Immature natural killer cell (primary cell): ENCODE data around the gene TRPV3. TPM values are rescaled to one million over a fixed set of nuclear protein-coding genes. Genes with fewer than 3 reads are reported as not detected.
"Not testable (repeated sequence)": the region's sequence is repeated elsewhere in the genome, so short reads cannot be mapped to it uniquely, and the experiment has no call there.

Experiments used
- DNase-seq, 3 donors: peaks; one replicate each; pipeline ENCODE4 v3.0.0; 2022; ENCODE audit warnings: mixed read lengths in 1 of 3
- H3K27ac Mint-ChIP-seq, 6 donors: one replicate each; pipeline ENCODE4 v1.8.0; 2020; ENCODE audit warnings: mixed read lengths in 6 of 6, mild to moderate bottlenecking in 5 of 6, inconsistent platforms in 4 of 6, moderate library complexity in 3 of 6
- H3K27me3 Mint-ChIP-seq, 3 donors: one replicate each; pipeline ENCODE4 v1.8.0; 2020 to 2021; ENCODE audit warnings: low read depth in 3 of 3, mild to moderate bottlenecking in 3 of 3, mixed read lengths in 3 of 3, moderate library complexity in 3 of 3, inconsistent platforms in 1 of 3
- H3K36me3 Mint-ChIP-seq, 3 donors: one replicate each; pipeline ENCODE4 v1.8.0; 2020; ENCODE audit warnings: mixed read lengths in 3 of 3, inconsistent platforms in 2 of 3, mild to moderate bottlenecking in 2 of 3
- H3K4me1 Mint-ChIP-seq, 2 donors: one replicate each; pipeline ENCODE4 v1.8.0; 2020; ENCODE audit warnings: inconsistent platforms in 2 of 2, mild to moderate bottlenecking in 2 of 2, mixed read lengths in 2 of 2, moderate library complexity in 1 of 2
- H3K4me3 Mint-ChIP-seq, 5 donors: one replicate each; pipeline ENCODE4 v1.8.0; 2020; ENCODE audit warnings: mild to moderate bottlenecking in 5 of 5, mixed read lengths in 5 of 5, inconsistent platforms in 3 of 5, moderate library complexity in 3 of 5
- H3K9me3 Mint-ChIP-seq, 6 donors: one replicate each; pipeline ENCODE4 v1.8.0; 2020; ENCODE audit warnings: mild to moderate bottlenecking in 6 of 6, mixed read lengths in 6 of 6, inconsistent platforms in 4 of 6, moderate library complexity in 3 of 6
- polyA plus RNA-seq, 3 donors: library from polyadenylated mRNA; unstranded; fragments of 300-500 nt; fragmentation: Illumina TruSeq; gene quantifications; one replicate each; pipeline ENCODE4 v1.2.3, GENCODE V29; 2021

Gene TRPV3
- polyA plus RNA-seq, 3 donors from 2014 or later = 0.05 to 1.3 (median 0.39) TPM

DNA sequence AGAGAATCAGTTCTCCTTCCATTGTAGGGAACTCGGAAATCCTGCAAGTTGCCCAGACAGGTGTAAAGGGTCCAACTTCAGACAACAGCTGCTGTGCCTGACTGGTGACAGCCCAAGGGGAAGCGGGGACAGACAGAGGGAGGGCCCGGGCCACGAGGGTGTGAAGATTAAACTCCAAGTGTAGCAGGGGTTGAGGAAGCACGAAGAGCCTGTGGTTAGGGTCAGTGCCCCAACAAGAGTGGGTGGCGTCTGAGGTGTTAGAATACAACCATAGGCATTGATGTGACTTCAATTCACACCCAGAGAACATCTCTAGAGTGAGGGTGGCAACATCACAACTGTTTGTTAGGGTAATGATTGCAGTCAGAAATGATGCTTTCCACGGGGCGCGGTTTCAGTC is 42.7 kb downstream of the TRPV3 start:
- peak; percentile 77 to 91 (median 85) for DNase-seq
- peak overlapping the region; percentile 64 to 91 (median 73) for H3K4me3 Mint-ChIP-seq
- H3K9me3 Mint-ChIP-seq = no peaks in the 10 kb centered on the region
- peak overlapping the region; percentile 84 to 98 (median 94) for H3K27ac Mint-ChIP-seq
- peaks cover 26 to 30% of the 10 kb centered on the region in 2 donors for H3K4me1 Mint-ChIP-seq
- H3K27me3 Mint-ChIP-seq = peaks cover 6 to 8% (median 7%) of the 10 kb centered on the region in 3 donors
- peaks cover 4 to 22% (median 14%) of the 10 kb centered on the region in 3 donors for H3K36me3 Mint-ChIP-seq

DNA sequence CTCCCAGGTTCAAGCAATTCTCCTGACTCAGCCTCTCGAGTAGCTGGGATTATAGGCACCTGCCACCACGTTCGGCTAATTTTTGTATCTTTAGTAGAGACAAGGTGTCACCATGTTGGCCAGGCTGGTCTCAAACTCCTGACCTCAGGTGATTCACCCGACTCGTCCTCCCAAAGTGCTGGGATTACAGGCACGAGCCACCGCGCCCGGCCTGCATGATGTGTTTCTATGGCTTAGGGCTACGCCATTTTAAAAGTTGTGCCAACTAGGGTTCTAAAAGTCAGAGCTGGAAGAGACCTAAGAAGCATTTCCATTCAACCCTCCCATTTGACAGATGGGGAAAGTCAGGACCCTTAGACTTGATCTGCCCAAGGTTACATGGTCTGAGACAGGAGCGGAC is 43.4 kb downstream of the TRPV3 start:
- Mint-ChIP-seq H3K36me3 (peaks cover 4 to 22% (median 14%) of the 10 kb centered on the region in 3 donors), H3K4me1 (peaks cover 26 to 30% of the 10 kb centered on the region in 2 donors), H3K27me3 (peaks cover 6 to 10% (median 7%) of the 10 kb centered on the region in 3 donors), H3K27ac (peak overlapping the region; percentile 34 to 98 (median 94)), H3K4me3 (peak overlapping the region in 4 of 5 donors; percentile 2 to 73 (median 50))
- DNase-seq, H3K9me3 Mint-ChIP-seq: not testable (repeated sequence)

DNA sequence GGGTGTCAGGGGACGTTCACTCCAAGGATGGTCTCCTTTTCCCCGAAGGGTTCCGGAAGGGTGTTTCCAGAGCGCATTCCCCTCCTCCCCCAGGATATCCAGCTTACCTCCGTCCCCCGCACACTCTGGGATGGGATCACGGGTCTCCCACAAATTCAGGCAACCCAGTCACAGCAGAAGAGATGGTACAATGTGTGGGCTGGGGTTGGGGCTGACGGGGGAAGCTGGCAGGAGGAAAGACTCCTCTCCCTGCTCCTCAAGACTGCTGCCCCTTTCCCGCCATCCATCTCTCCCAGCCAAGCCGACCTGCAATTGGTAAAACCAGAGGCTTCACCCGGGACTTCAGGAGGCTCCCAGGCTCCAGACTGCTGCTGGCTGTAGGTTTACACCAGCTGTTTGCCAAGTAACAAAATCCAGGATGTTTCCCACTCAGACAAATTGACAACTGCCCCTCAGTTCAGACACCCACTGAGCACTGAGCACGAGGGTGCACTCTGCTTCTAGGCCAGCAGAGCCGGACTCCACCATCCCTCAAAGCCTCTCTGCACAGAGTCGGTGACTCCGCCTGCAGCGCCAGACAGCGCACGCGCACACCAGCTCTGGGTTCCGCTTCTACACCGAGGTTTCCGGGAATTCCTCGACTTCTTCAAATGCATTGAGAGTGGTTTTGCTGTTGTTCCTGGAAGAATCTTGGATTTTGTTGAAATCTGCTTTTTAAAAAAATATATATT is 44.1 kb downstream of the TRPV3 start:
- H3K36me3 Mint-ChIP-seq = peaks cover 4 to 22% (median 14%) of the 10 kb centered on the region in 3 donors
- peaks cover 26 to 30% of the 10 kb centered on the region in 2 donors for H3K4me1 Mint-ChIP-seq
- peak overlapping the region in 1 of 5 donors; percentile 44 for H3K4me3 Mint-ChIP-seq
- H3K27me3 Mint-ChIP-seq = peaks cover 6 to 11% (median 7%) of the 10 kb centered on the region in 3 donors
- peak overlapping the region in 5 of 6 donors; percentile 55 to 98 (median 92) for H3K27ac Mint-ChIP-seq
- H3K9me3 Mint-ChIP-seq = peaks cover 0 to 3% (median 0%) of the 10 kb centered on the region in 6 donors
- DNase-seq = no peak

GRCh38 chr17:3512505-3513171 is 45.0 kb downstream of the TRPV3 start:
- Mint-ChIP-seq H3K4me1 (peaks cover 26 to 30% of the 10 kb centered on the region in 2 donors), H3K4me3 (peak overlapping the region in 1 of 5 donors; percentile 13), H3K27ac (peak overlapping the region in 5 of 6 donors; percentile 57 to 98 (median 92)), H3K9me3 (peaks cover 0 to 3% (median 0%) of the 10 kb centered on the region in 6 donors), H3K27me3 (peaks cover 2 to 11% (median 7%) of the 10 kb centered on the region in 3 donors), H3K36me3 (peaks cover 4 to 22% (median 9%) of the 10 kb centered on the region in 3 donors)
- DNase-seq = no peak

- no peak for DNase-seq
- H3K4me1 Mint-ChIP-seq = peaks cover 26 to 30% of the 10 kb centered on the region in 2 donors
- peaks cover 0 to 3% (median 0%) of the 10 kb centered on the region in 6 donors for H3K9me3 Mint-ChIP-seq
- peaks cover 2 to 11% (median 7%) of the 10 kb centered on the region in 3 donors for H3K27me3 Mint-ChIP-seq
- H3K36me3 Mint-ChIP-seq = peaks cover 4 to 22% (median 9%) of the 10 kb centered on the region in 3 donors
- no peak overlapping the region for H3K4me3 Mint-ChIP-seq
- peak overlapping the region in 4 of 6 donors; percentile 84 to 98 (median 94) for H3K27ac Mint-ChIP-seq
Measured at GRCh38 chr17:3511852-3512504, 45.6 kb downstream of the TRPV3 start.

DNA sequence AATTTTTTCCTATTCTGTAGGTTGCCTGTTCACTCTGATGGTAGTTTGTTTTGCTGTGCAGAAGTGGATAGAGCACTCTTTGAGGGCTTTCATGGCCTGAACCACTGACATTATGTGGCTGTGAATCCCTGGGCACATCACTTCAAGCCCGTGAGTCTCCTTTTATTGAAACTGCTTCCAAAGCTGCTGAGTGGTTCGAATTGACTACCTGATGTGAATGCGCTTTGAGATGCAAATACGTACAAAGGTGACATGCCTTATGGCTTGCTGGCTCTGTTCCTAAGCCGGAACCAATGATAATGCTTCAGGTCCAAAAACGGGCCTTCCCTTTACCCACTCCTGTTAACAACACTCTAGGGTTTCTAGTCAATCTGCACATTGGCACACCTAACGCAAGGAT is 47.5 kb downstream of the TRPV3 start:
- Mint-ChIP-seq H3K27ac (peak overlapping the region in 1 of 6 donors; percentile 86), H3K4me1 (peaks cover 10 to 15% of the 10 kb centered on the region in 2 donors), H3K27me3 (peaks cover 0 to 8% (median 6%) of the 10 kb centered on the region in 3 donors), H3K9me3 (peaks cover 0 to 3% (median 0%) of the 10 kb centered on the region in 6 donors), H3K4me3 (no peak overlapping the region), H3K36me3 (peaks cover 4 to 22% (median 9%) of the 10 kb centered on the region in 3 donors)
- DNase-seq = no peak

- Mint-ChIP-seq H3K27me3 (peaks cover 0 to 3% (median 1%) of the 10 kb centered on the region in 3 donors), H3K9me3 (peaks cover 0 to 4% (median 0%) of the 10 kb centered on the region in 6 donors), H3K36me3 (peaks cover 3 to 18% (median 4%) of the 10 kb centered on the region in 3 donors), H3K27ac (no peak overlapping the region), H3K4me1 (no peaks in the 10 kb centered on the region), H3K4me3 (no peak overlapping the region)
- DNase-seq = no peak
Measured at GRCh38 chr17:3507869-3508268, 49.7 kb downstream of the TRPV3 start.

- no peak overlapping the region for H3K4me3 Mint-ChIP-seq
- H3K9me3 Mint-ChIP-seq = peaks cover 0 to 4% (median 0%) of the 10 kb centered on the region in 6 donors
- H3K27me3 Mint-ChIP-seq = peaks cover 0 to 3% (median 1%) of the 10 kb centered on the region in 3 donors
- DNase-seq = no peak
- H3K4me1 Mint-ChIP-seq = no peaks in the 10 kb centered on the region
- peaks cover 0 to 12% (median 1%) of the 10 kb centered on the region in 3 donors for H3K36me3 Mint-ChIP-seq
- peak overlapping the region in 1 of 6 donors; percentile 31 for H3K27ac Mint-ChIP-seq
Measured at GRCh38 chr17:3507071-3507470, 50.5 kb downstream of the TRPV3 start.

GRCh38 chr17:3506054-3506453 is 51.6 kb downstream of the TRPV3 start:
- no peaks in the 10 kb centered on the region for H3K4me1 Mint-ChIP-seq
- H3K9me3 Mint-ChIP-seq = peaks cover 0 to 4% (median 0%) of the 10 kb centered on the region in 6 donors
- peaks cover 0 to 4% (median 0%) of the 10 kb centered on the region in 3 donors for H3K36me3 Mint-ChIP-seq
- H3K27me3 Mint-ChIP-seq = peaks cover 0 to 5% (median 1%) of the 10 kb centered on the region in 3 donors
- peak overlapping the region in 1 of 6 donors; percentile 36 for H3K27ac Mint-ChIP-seq
- H3K4me3 Mint-ChIP-seq = no peak overlapping the region
- DNase-seq = no peak

DNA sequence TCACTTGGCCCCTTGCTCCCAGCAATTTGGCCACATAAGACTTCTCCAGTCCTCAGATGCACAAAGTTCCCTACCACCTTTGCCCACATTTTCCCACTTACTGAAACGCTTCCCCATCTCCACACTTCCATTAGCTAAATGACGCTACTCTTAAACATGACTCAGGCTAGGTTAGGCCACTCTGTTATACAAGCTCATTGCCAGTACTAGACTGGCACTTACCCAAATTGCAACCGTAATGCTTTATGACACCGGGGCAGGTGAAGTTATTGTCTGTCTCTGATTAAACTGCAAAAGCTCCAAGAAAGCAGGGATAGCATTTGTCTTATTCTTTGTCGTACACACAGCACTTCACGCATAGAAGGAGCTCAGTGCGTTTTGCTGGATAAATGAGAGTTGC is 52.6 kb downstream of the TRPV3 start:
- Mint-ChIP-seq H3K4me1 (no peaks in the 10 kb centered on the region), H3K36me3 (no peaks in the 10 kb centered on the region), H3K4me3 (no peak overlapping the region), H3K27me3 (peaks cover 0 to 5% (median 1%) of the 10 kb centered on the region in 3 donors), H3K27ac (peak overlapping the region in 1 of 6 donors; percentile 7), H3K9me3 (peaks cover 0 to 4% (median 0%) of the 10 kb centered on the region in 6 donors)
- DNase-seq = no peak

DNA sequence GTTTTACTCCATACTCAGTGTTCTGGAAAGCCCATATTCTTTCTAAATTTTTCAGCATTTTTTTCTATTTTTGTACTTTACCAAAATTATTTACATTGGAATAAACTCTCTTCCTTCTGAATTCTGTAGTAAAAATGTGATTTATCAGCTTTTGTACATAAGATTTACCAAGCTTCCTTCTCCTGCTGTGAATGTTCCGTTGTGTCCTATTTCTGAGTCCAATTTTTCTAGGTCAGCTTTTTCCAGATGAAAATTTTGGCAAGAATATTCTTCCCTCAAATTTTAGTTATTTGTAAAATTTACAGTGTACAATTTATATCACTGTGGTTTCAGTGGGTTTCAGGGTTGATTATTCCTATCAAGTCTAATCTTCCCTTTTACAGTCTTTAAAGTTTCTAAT is 54.3 kb downstream of the TRPV3 start:
- H3K4me3 Mint-ChIP-seq = no peak overlapping the region
- H3K27ac Mint-ChIP-seq = no peak overlapping the region
- H3K9me3 Mint-ChIP-seq = peaks cover 0 to 2% (median 0%) of the 10 kb centered on the region in 6 donors
- H3K27me3 Mint-ChIP-seq = peaks cover 0 to 2% (median 1%) of the 10 kb centered on the region in 3 donors
- no peaks in the 10 kb centered on the region for H3K4me1 Mint-ChIP-seq
- no peak for DNase-seq
- no peaks in the 10 kb centered on the region for H3K36me3 Mint-ChIP-seq

DNA sequence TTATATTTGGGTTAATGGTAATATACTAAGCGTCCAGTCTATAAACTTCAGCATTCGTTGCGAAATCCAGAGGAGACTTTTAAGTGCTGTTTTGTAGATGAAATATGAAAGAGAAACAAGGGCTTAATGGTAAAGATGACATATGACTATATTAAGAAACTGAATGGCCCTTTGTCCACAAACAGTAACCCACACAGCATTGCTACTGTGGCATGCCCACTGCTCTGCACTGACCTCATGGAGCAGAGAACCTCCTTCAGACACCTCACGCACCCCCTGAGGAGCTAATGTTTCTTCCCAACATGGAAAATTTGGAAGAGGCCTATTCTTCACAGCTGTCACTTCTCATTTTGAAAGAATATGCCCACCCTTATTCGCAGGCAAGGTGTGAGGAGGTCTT is 55.1 kb downstream of the TRPV3 start:
- no peaks in the 10 kb centered on the region for H3K4me1 Mint-ChIP-seq
- H3K27ac Mint-ChIP-seq = no peak overlapping the region
- no peaks in the 10 kb centered on the region for H3K36me3 Mint-ChIP-seq
- no peak overlapping the region for H3K4me3 Mint-ChIP-seq
- DNase-seq = no peak
- H3K9me3 Mint-ChIP-seq = peaks cover 0 to 2% (median 0%) of the 10 kb centered on the region in 6 donors
- H3K27me3 Mint-ChIP-seq = peaks cover 0 to 2% (median 1%) of the 10 kb centered on the region in 3 donors

DNA sequence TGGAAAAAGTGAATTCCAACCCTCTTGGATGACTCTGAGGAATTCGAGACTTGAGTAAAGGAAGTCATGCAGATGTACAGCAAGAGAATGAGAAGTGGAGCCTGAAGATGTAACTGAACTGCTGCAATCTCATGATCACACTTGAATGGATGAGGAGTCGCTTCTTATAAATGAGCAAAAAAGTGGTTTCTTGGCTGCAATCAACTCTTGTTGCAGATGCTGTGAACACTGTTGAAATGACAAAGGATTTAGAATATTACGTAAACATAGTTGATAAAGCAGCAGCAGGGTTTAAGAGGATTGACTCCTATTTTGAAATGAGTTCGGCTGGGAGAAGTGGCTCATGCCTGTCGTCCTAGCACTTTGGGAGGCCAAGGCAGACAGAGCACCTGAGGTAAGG is 56.3 kb downstream of the TRPV3 start:
- Mint-ChIP-seq H3K27me3 (peaks cover 0 to 3% (median 1%) of the 10 kb centered on the region in 3 donors), H3K4me3 (no peak overlapping the region), H3K36me3 (no peaks in the 10 kb centered on the region), H3K27ac (no peak overlapping the region), H3K4me1 (no peaks in the 10 kb centered on the region), H3K9me3 (peaks cover 0 to 2% (median 0%) of the 10 kb centered on the region in 6 donors)
- DNase-seq = no peak
